GM18909 (cell line): Measurements from ENCODE around the gene NUMBL.
"Not testable (repeated sequence)": the region's sequence is repeated elsewhere in the genome, so short reads cannot be mapped to it uniquely, and the experiment has no call there.

Experiments
- ATAC-seq: cut with Tn5 transposase; IDR thresholded peaks from one replicate; pipeline ENCODE4 v1.9.1; 2021; ENCODE audit warnings: mild to moderate bottlenecking; ENCODE audit not compliant: unreplicated experiment, poor library complexity

NUMBL gene

GRCh38 chr19:40690050-40690692, at the start of gene NUMBL:
Gene NUMBL, minus strand, starts transcription at chr19:40690651. Its CDS starts 168 bp downstream, at chr19:40690483.
- ATAC-seq: peak; percentile 7

- no peak for ATAC-seq
These were observed 48.8 kb upstream of the NUMBL start for GRCh38 chr19:40739030-40739839.

- ATAC-seq: no peak
These were observed 46.7 kb upstream of the NUMBL start for GRCh38 chr19:40737102-40737644.

- no peak for ATAC-seq
These were observed 46.2 kb upstream of the NUMBL start for GRCh38 chr19:40736661-40737060.

GRCh38 chr19:40735013-40735771, 44.7 kb upstream of the NUMBL start:
- ATAC-seq: no peak

GRCh38 chr19:40733149-40733548, 42.7 kb upstream of the NUMBL start:
- no peak for ATAC-seq

- not testable (repeated sequence) for ATAC-seq
These were observed 41.9 kb upstream of the NUMBL start for GRCh38 chr19:40732304-40732703.

- not testable (repeated sequence) for ATAC-seq
These were observed 39.6 kb upstream of the NUMBL start for GRCh38 chr19:40730065-40730464.

- no peak for ATAC-seq
These were observed 35.8 kb upstream of the NUMBL start for GRCh38 chr19:40726279-40726678.

- ATAC-seq: no peak
These were observed 34.4 kb upstream of the NUMBL start for GRCh38 chr19:40724855-40725254.

- ATAC-seq: no peak
These were observed 33.9 kb upstream of the NUMBL start for GRCh38 chr19:40724315-40724714.

GRCh38 chr19:40723661-40724254, 33.3 kb upstream of the NUMBL start:
- no peak for ATAC-seq

GRCh38 chr19:40721936-40722661, 31.6 kb upstream of the NUMBL start:
- no peak for ATAC-seq

- ATAC-seq: no peak
These were observed 30.7 kb upstream of the NUMBL start for GRCh38 chr19:40721140-40721486.

- ATAC-seq: no peak
These were observed 29.0 kb upstream of the NUMBL start for GRCh38 chr19:40719414-40719894.

- ATAC-seq: no peak
These were observed 28.4 kb upstream of the NUMBL start for GRCh38 chr19:40718774-40719391.

- no peak for ATAC-seq
These were observed 27.7 kb upstream of the NUMBL start for GRCh38 chr19:40717880-40718773.

- no peak for ATAC-seq
These were observed 27.0 kb upstream of the NUMBL start for GRCh38 chr19:40717325-40717879.
